Activated naive CD4-positive, alpha-beta T cell treated with anti-CD3 and anti-CD28 coated beads, Interleukin-2, amount 50 U/mL, for 24 hours (primary cell): ENCODE data around the gene OR6T1.

Experiments used
- H3K27ac Mint-ChIP-seq: one replicate; pipeline ENCODE4 v1.8.0; 2021; ENCODE audit warnings: mild to moderate bottlenecking, mixed read lengths
- H3K27me3 Mint-ChIP-seq: one replicate; pipeline ENCODE4 v1.8.0; 2021; ENCODE audit warnings: mixed read lengths
- H3K36me3 Mint-ChIP-seq: one replicate; pipeline ENCODE4 v1.8.0; 2021; ENCODE audit warnings: mixed read lengths
- H3K4me1 Mint-ChIP-seq: one replicate; pipeline ENCODE4 v1.8.0; 2021; ENCODE audit warnings: mixed read lengths
- H3K4me3 Mint-ChIP-seq: one replicate; pipeline ENCODE4 v1.8.0; 2021; ENCODE audit warnings: mild to moderate bottlenecking, mixed read lengths
- H3K9me3 Mint-ChIP-seq: one replicate; pipeline ENCODE4 v1.8.0; 2021; ENCODE audit warnings: mixed read lengths

Gene OR6T1

GRCh38 chr11:123943738-123944137 lies at the start of gene OR6T1:
Gene OR6T1, minus strand, starts transcription at chr11:123943838. Its CDS starts 0 bp downstream, at chr11:123943838.
- H3K4me1 Mint-ChIP-seq, result no peaks in the 10 kb centered on the region
- no peak within 1 kb of the TSS for H3K27ac Mint-ChIP-seq
- H3K4me3 Mint-ChIP-seq, result no peak within 1 kb of the TSS
- no peaks in the 10 kb centered on the region for H3K9me3 Mint-ChIP-seq
- peaks cover 8% of the 10 kb centered on the region for H3K27me3 Mint-ChIP-seq
- H3K36me3 Mint-ChIP-seq, result no peaks in the 10 kb centered on the region

GRCh38 chr11:123979311-123979710 lies 35.7 kb upstream of the OR6T1 start:
- no peak overlapping the region for H3K4me3 Mint-ChIP-seq
- no peak overlapping the region for H3K27ac Mint-ChIP-seq
- no peaks in the 10 kb centered on the region for H3K9me3 Mint-ChIP-seq
- peaks cover 1% of the 10 kb centered on the region for H3K27me3 Mint-ChIP-seq
- H3K4me1 Mint-ChIP-seq, result no peaks in the 10 kb centered on the region
- H3K36me3 Mint-ChIP-seq, result no peaks in the 10 kb centered on the region

- no peaks in the 10 kb centered on the region for H3K9me3 Mint-ChIP-seq
- no peak within 1 kb of the TSS for H3K27ac Mint-ChIP-seq
- peaks cover 1% of the 10 kb centered on the region for H3K27me3 Mint-ChIP-seq
- no peak within 1 kb of the TSS for H3K4me3 Mint-ChIP-seq
- no peaks in the 10 kb centered on the region for H3K36me3 Mint-ChIP-seq
- no peaks in the 10 kb centered on the region for H3K4me1 Mint-ChIP-seq
Observed at GRCh38 chr11:123977731-123978347, 34.2 kb upstream of the OR6T1 start, which contains the start of gene OR10S1. Gene OR10S1, minus strand, starts transcription at chr11:123977781. Its CDS starts 117 bp downstream, at chr11:123977664.

- Mint-ChIP-seq H3K9me3 (no peaks in the 10 kb centered on the region), H3K4me1 (no peaks in the 10 kb centered on the region), H3K36me3 (no peaks in the 10 kb centered on the region), H3K4me3 (no peak overlapping the region), H3K27me3 (peaks cover 1% of the 10 kb centered on the region), H3K27ac (no peak overlapping the region)
Observed at GRCh38 chr11:123976770-123977560, 33.3 kb upstream of the OR6T1 start.

- Mint-ChIP-seq H3K4me1 (no peaks in the 10 kb centered on the region), H3K9me3 (no peaks in the 10 kb centered on the region), H3K27ac (no peak overlapping the region), H3K4me3 (no peak overlapping the region), H3K27me3 (no peaks in the 10 kb centered on the region), H3K36me3 (no peaks in the 10 kb centered on the region)
Observed at GRCh38 chr11:123973816-123974215, 30.2 kb upstream of the OR6T1 start.

- Mint-ChIP-seq H3K27ac (no peak overlapping the region), H3K9me3 (peaks cover 6% of the 10 kb centered on the region), H3K4me1 (no peaks in the 10 kb centered on the region), H3K27me3 (peaks cover 5% of the 10 kb centered on the region), H3K4me3 (no peak overlapping the region), H3K36me3 (no peaks in the 10 kb centered on the region)
Observed at GRCh38 chr11:123956752-123957151, 13.1 kb upstream of the OR6T1 start.

- Mint-ChIP-seq H3K4me1 (no peaks in the 10 kb centered on the region), H3K4me3 (no peak overlapping the region), H3K9me3 (no peaks in the 10 kb centered on the region), H3K27ac (no peak overlapping the region), H3K27me3 (peaks cover 10% of the 10 kb centered on the region), H3K36me3 (no peaks in the 10 kb centered on the region)
Observed at GRCh38 chr11:123945132-123945531, 1.5 kb upstream of the OR6T1 start.

GRCh38 chr11:123942413-123942812 lies 1.2 kb downstream of the OR6T1 start:
- H3K9me3 Mint-ChIP-seq, result no peaks in the 10 kb centered on the region
- no peak overlapping the region for H3K4me3 Mint-ChIP-seq
- H3K27me3 Mint-ChIP-seq, result peaks cover 8% of the 10 kb centered on the region
- no peaks in the 10 kb centered on the region for H3K4me1 Mint-ChIP-seq
- H3K36me3 Mint-ChIP-seq, result no peaks in the 10 kb centered on the region
- no peak overlapping the region for H3K27ac Mint-ChIP-seq

- peaks cover 1% of the 10 kb centered on the region for H3K27me3 Mint-ChIP-seq
- no peaks in the 10 kb centered on the region for H3K36me3 Mint-ChIP-seq
- H3K4me3 Mint-ChIP-seq, result no peak within 1 kb of the TSS
- H3K9me3 Mint-ChIP-seq, result no peaks in the 10 kb centered on the region
- no peaks in the 10 kb centered on the region for H3K4me1 Mint-ChIP-seq
- no peak within 1 kb of the TSS for H3K27ac Mint-ChIP-seq
Observed at GRCh38 chr11:123939317-123939716, 4.3 kb downstream of the OR6T1 start, which contains the start of gene OR4D5. Gene OR4D5, plus strand, starts transcription at chr11:123939617. Its CDS starts 0 bp downstream, at chr11:123939617.

- H3K27me3 Mint-ChIP-seq, result peaks cover 1% of the 10 kb centered on the region
- H3K36me3 Mint-ChIP-seq, result no peaks in the 10 kb centered on the region
- peaks cover 4% of the 10 kb centered on the region for H3K9me3 Mint-ChIP-seq
- H3K4me3 Mint-ChIP-seq, result no peak overlapping the region
- no peaks in the 10 kb centered on the region for H3K4me1 Mint-ChIP-seq
- H3K27ac Mint-ChIP-seq, result no peak overlapping the region
Observed at GRCh38 chr11:123924027-123924426, 19.6 kb downstream of the OR6T1 start.

GRCh38 chr11:123920943-123921342 lies 22.7 kb downstream of the OR6T1 start:
- H3K4me3 Mint-ChIP-seq, result no peak overlapping the region
- H3K27ac Mint-ChIP-seq, result no peak overlapping the region
- no peaks in the 10 kb centered on the region for H3K36me3 Mint-ChIP-seq
- peaks cover 1% of the 10 kb centered on the region for H3K27me3 Mint-ChIP-seq
- H3K9me3 Mint-ChIP-seq, result no peaks in the 10 kb centered on the region
- H3K4me1 Mint-ChIP-seq, result no peaks in the 10 kb centered on the region

GRCh38 chr11:123905826-123906225 lies 37.8 kb downstream of the OR6T1 start:
- H3K9me3 Mint-ChIP-seq, result no peaks in the 10 kb centered on the region

GRCh38 chr11:123904932-123905331 lies 38.7 kb downstream of the OR6T1 start:
- Mint-ChIP-seq H3K36me3 (no peaks in the 10 kb centered on the region), H3K27ac (no peak overlapping the region), H3K9me3 (no peaks in the 10 kb centered on the region), H3K4me3 (no peak overlapping the region), H3K27me3 (peaks cover 1% of the 10 kb centered on the region), H3K4me1 (no peaks in the 10 kb centered on the region)

More at GRCh38 chr11:123905826-123906225, 37.8 kb downstream of the OR6T1 start:
- H3K4me3 Mint-ChIP-seq, result no peak overlapping the region
- H3K4me1 Mint-ChIP-seq, result no peaks in the 10 kb centered on the region
- no peak overlapping the region for H3K27ac Mint-ChIP-seq
- no peaks in the 10 kb centered on the region for H3K36me3 Mint-ChIP-seq
- peaks cover 1% of the 10 kb centered on the region for H3K27me3 Mint-ChIP-seq

GRCh38 chr11:123903932-123904331 lies 39.7 kb downstream of the OR6T1 start:
- H3K4me1 Mint-ChIP-seq, result no peaks in the 10 kb centered on the region
- no peak overlapping the region for H3K4me3 Mint-ChIP-seq
- peaks cover 1% of the 10 kb centered on the region for H3K27me3 Mint-ChIP-seq
- no peaks in the 10 kb centered on the region for H3K9me3 Mint-ChIP-seq
- no peaks in the 10 kb centered on the region for H3K36me3 Mint-ChIP-seq
- peak overlapping the region; percentile 43 for H3K27ac Mint-ChIP-seq

- no peak within 1 kb of the TSS for H3K4me3 Mint-ChIP-seq
- no peak within 1 kb of the TSS for H3K27ac Mint-ChIP-seq
- no peaks in the 10 kb centered on the region for H3K4me1 Mint-ChIP-seq
- no peaks in the 10 kb centered on the region for H3K27me3 Mint-ChIP-seq
- no peaks in the 10 kb centered on the region for H3K9me3 Mint-ChIP-seq
- H3K36me3 Mint-ChIP-seq, result no peaks in the 10 kb centered on the region
Observed at GRCh38 chr11:123901867-123902266, 41.8 kb downstream of the OR6T1 start, which contains the start of gene OR8D4. Gene OR8D4, plus strand, starts transcription at chr11:123902167. Its CDS starts 4,265 bp downstream, at chr11:123906432.

- H3K4me1 Mint-ChIP-seq, result no peaks in the 10 kb centered on the region
- no peak overlapping the region for H3K27ac Mint-ChIP-seq
- no peaks in the 10 kb centered on the region for H3K27me3 Mint-ChIP-seq
- H3K4me3 Mint-ChIP-seq, result no peak overlapping the region
- H3K9me3 Mint-ChIP-seq, result no peaks in the 10 kb centered on the region
- no peaks in the 10 kb centered on the region for H3K36me3 Mint-ChIP-seq
Observed at GRCh38 chr11:123899792-123900191, 43.8 kb downstream of the OR6T1 start.
